HG02981 (cell line): Measurements from ENCODE around the gene SLC22A16.

Experiments
- ATAC-seq: cut with Tn5 transposase; IDR thresholded peaks from one replicate; pipeline ENCODE4 v1.9.1; 2021; ENCODE audit warnings: mild to moderate bottlenecking, moderate library complexity; ENCODE audit not compliant: unreplicated experiment

The SLC22A16 gene

GRCh38 chr6:110448846-110449540 is 27.4 kb downstream of the SLC22A16 start:
- ATAC-seq: no peak

DNA sequence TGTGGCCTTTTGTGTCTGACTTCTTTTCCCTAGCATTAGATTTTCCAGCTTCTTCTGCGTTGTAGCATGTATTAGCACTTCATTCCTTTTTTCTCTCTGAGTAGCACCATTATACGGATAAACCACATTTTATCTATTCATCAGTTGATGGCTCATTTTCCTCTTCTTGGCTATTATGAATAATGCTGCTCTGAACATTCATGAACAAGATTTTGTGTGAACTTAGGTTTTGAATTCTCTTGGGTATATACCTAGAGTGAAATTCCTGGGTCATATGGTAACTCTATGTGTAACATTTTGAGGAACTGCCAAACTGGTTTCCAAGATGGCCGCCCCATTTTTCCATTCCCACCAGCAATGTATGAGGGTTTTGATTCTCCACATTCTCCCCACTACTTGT is 28.7 kb downstream of the SLC22A16 start:
- ATAC-seq: no peak

- no peak for ATAC-seq
Measured at GRCh38 chr6:110446405-110446804, 30.0 kb downstream of the SLC22A16 start.

DNA sequence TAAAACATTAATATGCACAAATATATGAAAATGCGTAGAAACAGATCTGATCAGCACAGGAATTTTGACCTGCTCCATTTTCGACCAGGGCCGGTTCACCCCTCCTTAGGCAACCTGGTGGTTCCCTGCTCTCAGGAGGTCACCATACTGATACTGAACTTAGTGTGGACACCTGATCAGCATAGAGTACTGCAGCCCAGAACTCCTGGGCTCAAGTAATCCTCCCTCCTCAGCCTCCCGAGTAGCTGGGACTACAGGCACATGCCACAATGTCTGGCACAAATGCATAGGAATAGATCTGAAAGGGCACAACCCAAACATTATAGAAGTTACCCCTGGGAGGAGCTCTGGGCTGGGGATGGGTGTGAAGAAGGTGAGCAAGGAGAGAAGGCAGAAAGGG is 36.4 kb downstream of the SLC22A16 start:
- no peak for ATAC-seq

DNA sequence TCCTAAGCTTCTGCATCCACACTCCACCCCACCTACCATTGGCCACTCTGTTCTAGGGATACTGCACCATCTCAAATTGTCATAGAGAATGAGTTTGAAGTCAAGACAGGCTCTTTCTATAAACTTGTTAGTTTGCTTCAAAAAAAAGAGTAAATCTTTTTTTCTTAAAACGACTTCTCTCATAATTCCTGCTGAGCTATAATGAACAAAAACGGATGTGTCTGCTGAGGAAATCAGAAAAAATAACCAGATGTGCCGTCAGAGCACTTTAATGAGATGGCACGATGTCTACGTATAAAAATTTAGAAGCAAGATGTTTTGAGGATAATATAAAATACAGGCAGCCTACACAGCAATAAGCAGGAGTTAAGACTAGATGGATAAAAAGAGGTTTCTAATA is 37.1 kb downstream of the SLC22A16 start:
- no peak for ATAC-seq

DNA sequence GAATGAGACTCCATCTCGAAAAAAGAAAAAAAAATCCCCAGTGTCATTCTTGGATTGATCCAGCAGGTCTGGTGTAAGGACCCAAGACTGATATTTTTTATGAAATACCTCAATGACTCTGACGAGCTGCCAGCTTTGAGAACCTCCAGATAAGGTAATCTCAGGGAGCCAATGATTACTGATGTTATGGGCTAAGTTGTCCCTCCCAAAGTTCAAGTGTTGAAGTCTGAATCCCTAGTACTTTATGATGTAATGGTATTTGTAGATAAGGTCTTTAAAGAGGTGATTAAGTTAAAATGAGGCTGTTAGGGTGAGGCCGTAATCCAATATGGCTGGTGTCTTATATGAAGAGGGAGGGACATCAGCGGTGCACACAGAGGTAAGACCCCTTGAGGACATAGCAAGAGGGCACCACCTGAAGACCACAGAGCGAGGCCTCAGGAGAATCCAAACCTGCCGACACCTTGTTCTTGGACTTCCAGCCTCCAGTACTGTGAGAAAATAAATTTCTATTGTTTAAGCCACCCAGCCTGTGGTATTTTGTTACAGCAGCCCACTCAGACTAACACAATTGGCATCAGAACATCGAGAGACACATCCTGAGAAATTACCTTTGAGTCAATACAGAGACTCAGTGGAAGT is 41.3 kb downstream of the SLC22A16 start:
- no peak for ATAC-seq

DNA sequence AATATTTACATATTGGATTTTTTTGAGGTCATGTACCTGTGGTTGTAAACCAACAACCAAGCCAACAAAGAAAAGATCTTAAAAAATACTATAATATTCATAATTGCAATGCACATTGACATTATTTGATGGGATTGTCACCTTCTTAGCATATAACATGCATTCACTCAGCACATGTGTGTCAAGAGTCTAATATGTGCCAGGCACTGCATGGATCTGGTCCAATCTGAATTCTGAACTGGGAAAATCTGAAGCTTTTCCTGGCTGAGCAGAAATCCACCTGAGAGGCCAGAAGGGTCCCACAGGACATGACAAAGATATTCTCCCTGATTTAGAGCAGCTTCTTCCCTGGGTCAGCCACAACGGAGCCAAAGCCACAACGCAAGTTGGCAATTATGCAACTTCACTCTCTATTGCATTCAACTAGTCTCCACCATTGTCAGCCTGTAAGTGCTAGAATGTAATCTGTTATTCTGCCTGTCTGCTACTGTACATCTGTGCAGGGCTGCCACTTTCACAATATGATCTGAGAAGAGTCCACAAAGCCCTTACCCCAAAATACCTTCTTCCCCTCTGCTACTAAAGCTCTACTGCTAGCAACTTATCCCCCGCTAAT is 44.0 kb downstream of the SLC22A16 start:
- ATAC-seq: no peak

- no peak for ATAC-seq
Measured at GRCh38 chr6:110430741-110431140, 45.7 kb downstream of the SLC22A16 start.

DNA sequence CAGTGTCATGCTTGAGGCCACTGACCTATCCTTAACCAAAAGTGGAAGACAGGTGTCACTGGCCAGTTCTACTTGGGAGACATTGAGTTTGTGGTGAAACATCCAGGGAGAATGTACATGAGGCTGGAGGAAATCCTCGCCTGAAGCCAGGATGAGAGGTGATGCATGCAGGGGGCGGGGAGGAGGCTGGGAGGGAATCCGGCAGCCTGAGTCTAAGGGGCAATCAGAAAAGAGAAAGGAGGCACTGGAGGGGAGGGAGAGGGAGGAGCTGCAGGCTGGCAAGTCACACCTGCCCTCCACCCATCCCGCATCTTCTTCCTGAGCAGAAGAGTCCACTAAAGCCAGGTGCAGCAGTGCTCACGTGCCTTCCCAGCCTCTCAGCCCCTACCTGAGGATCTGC is 46.2 kb downstream of the SLC22A16 start:
- no peak for ATAC-seq

DNA sequence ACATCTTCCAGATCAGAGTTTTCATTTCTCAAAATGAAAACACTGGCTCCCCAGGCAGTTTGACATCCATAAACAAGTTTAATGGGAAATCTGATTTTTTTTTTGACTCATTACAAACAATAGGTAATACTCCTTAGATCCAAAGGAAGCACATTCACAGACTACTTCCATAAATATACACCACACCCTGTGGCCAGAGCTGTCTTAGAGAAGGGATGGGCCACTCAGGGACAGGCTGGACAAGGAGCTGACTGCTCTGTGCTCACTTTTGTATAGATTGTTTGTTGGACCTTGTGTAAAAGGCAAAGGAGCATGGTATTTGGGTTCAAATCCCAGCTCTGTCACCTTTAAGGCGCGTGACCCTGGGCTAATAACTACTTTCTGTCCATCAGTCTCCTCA is 48.3 kb downstream of the SLC22A16 start:
- no peak for ATAC-seq

DNA sequence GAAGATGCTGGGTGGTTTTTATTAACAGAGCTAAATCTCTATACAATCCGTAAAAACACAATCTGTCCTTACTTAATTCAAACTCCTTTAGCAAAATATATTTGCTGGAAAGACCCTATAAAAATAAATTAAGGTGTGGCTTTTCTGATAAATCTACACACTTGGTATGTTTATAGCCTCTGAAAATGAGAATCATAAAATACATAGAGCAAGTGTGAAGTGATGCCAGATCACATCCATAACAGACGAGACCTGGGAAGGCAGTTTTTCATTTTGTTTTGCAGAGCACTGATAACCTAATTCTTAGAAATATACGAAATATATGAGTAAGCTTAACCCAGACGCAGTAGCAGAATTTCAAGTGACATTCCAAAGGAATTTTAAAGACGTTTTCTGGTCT is 50.6 kb downstream of the SLC22A16 start:
- ATAC-seq: no peak

GRCh38 chr6:110422444-110422822 is 54.0 kb downstream of the SLC22A16 start:
- no peak for ATAC-seq

- ATAC-seq: no peak
Measured at GRCh38 chr6:110421749-110422443, 54.5 kb downstream of the SLC22A16 start.

DNA sequence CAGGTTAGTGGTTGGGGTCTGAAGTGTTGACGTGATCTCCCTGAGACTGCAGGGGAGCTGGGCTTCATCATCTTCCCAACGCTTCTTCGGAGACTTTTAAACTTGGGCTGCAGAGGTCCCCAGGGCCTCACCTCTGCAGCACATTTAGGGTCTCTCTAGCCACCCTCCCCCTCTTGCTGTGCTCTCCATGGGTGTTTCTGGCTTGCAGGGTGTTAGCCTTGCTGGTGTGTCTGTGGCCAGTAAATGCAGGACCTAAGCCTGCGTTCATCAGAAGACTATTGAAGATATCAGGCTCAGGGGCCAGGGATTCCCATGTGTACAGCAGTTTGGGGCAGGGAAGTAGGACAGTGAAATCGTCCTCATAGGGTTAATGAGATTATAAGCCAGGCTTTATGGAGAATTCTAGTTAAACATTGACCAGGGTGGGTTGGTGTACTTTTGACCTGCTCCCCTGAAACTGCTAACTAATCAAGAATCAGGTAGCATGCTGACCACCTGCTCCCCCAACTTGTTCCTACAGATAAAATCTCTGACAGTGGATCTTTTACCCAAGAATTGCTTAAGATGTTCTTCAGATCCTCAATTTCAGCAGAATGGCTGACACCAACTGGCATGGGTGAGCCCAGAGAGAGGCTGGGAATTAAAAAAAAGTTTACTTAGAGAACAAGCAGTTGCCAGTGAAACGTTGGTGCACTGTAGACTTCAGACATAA is 57.2 kb downstream of the SLC22A16 start:
- no peak for ATAC-seq

DNA sequence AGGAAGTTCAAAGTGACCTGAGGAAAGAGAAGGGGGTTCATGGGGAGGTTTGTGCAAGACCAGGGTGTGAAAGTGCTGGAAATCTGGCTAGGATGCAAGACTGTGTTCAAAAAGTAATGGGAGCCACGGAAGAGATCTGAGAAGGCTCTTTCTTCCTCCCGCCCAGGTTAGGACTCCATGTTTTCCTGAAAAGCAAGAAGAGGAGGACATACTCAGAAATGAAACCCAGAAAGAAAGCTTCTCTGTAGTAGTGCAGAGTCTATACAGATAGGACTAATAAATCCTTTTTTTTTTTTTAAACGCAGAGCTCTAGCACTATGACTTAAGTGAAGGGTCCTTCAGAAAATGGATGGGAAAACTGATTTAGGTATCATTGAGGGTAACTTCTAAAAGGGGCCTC is 57.8 kb downstream of the SLC22A16 start:
- ATAC-seq: no peak

DNA sequence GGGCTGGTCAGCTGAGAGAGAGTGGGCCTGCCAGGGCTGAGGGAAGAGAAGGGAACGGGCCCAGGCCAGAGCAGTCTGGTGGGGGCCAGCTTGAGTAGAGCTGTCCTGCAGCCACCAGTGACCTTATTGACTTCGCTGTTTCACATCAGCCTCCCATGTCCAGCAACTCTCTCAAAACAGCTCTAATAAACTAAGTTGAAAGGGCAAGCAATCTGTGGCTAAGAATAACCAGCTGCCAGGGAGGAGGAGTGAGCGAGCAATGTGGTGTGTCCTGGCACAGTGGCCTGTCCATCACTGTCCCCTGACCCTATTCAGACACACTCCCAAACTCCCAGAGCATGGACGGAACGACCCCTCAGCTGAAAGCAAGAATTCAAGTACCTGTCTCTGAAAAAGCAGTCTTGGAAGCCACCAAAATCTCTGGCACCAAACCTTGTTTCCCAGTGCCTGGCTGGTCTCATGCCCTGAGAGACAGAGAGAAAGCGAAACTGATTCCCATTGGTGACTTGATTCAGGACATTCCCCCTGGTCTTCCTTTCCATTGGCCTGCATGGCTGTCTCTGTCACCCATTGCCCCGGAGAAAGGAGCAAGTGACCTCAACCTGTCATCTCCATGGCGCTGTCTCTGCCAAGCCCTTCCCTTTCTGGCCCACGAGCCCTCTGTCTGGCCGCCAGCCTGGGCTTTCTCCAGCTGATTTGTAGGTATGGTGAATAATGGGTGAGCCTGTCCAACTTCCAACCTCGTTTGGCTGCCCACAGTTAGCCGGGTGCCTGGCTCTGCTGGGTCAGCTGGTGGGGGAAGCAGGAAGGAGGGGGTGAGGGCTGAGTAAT is 61.1 kb downstream of the SLC22A16 start, which contains the start of gene DDO:
Gene DDO (minus strand): TSS at position 490 of the 831 bp plus-strand sequence. CDS start 2,113 bp downstream, outside the sequence.
- peak; percentile 64 for ATAC-seq

DNA sequence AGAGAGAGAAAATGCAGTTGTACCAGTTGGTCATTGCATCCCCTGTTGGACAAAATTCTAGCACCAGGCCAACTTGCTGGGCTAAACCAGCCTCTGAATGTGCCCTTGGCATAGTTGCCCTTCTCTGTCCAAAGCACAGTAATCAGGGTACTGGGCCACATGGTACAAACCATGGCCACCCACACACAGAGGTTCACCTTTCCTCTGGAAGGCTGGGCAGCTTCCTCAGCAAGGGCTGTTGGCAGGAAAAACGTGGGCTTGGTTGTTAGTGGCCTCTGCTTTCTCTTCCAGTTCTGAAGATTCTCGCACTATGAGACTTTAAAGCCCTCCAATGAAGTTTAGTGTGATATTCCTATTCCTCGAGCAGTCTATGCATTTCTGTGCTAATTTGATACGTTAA is 61.7 kb downstream of the SLC22A16 start:
- ATAC-seq: no peak

DNA sequence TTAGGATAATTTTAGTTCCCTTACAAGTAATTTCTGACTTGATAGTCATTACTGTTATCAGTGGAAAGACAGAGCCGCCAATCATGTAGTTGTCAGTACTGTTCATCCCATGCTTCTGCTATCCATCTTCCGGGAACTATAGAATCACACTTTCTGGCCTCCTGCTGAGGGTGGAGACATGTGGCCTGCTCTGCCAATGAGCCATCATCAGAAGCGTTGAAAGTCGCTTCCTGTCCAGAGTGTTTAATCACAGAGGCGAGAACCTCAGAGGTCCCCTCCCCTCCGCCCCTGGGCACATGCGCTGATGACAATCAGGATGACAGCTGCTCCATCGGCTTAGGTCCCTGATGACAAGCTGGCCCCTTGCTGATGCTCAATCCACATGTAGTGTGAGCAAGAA is 64.1 kb downstream of the SLC22A16 start:
- no peak for ATAC-seq

GRCh38 chr6:110410511-110410910 is 65.9 kb downstream of the SLC22A16 start:
- no peak for ATAC-seq

DNA sequence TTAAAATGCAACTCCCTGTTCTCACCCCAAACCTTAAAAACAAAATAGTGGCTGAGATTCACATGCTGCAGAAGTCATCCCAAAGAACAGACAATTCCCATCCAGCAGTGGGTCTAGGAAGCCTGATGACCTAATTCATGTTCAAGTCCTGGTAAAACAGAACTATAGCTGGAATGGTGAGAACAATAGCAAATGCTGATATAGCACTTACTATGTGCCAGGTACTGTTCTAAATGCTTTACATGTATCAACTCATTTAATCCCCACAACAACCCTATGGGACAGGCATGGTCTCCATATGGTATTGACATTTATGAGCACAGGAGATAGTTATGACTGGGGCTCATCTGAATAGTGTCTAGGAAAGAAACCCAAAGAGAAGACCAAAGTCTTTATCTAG is 66.6 kb downstream of the SLC22A16 start:
- no peak for ATAC-seq
